ENCODE measurements around the gene PRODH. TPM values are rescaled to one million over a fixed set of nuclear protein-coding genes. Genes with fewer than 3 reads are reported as not detected.
"Not testable (repeated sequence)": the region's sequence is repeated elsewhere in the genome, so short reads cannot be mapped to it uniquely, and the experiment has no call there.

PRODH gene
- total RNA-seq, 1 donor from 2014 or later = 1.4 TPM

DNA sequence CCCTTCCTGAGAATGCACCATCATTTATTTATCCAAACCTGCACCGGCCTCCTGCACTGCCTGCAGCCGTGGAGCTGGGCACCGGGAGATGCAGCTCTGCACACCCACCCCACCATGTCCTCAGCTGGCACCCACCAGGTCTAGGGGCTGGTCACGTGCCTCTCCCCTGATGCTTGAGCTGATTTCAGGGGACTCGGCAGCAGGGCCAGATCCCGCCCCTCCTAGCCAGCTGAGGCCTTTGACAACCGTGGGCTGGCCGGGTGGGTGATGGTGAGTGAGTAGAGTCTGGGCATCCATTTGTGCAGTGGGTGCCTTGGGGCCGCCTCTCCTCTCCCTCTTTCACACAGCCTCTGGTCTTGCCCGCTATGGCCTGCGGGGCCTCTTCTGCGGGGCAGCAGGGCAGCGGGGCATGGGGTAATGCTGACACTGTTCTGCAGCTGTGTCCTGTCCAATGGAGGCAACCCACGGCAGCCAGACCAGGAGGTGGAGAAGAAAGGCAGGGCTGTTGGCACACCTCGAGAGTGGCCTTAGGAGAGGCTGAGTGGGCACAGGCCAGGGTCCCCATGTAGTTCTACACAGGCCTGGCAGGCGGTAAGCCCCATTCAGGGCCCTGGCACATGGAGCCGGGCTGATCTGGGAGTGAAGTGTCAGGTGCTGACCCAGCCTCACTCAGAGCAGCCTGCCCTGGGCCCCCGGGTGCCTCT, 38.5 kb upstream of the PRODH start:
- no peak overlapping the region for H3K4me3 ChIP-seq
- H3K27me3 ChIP-seq = peaks cover 4% of the 10 kb centered on the region
- TF ChIP-seq, protein P1, sequence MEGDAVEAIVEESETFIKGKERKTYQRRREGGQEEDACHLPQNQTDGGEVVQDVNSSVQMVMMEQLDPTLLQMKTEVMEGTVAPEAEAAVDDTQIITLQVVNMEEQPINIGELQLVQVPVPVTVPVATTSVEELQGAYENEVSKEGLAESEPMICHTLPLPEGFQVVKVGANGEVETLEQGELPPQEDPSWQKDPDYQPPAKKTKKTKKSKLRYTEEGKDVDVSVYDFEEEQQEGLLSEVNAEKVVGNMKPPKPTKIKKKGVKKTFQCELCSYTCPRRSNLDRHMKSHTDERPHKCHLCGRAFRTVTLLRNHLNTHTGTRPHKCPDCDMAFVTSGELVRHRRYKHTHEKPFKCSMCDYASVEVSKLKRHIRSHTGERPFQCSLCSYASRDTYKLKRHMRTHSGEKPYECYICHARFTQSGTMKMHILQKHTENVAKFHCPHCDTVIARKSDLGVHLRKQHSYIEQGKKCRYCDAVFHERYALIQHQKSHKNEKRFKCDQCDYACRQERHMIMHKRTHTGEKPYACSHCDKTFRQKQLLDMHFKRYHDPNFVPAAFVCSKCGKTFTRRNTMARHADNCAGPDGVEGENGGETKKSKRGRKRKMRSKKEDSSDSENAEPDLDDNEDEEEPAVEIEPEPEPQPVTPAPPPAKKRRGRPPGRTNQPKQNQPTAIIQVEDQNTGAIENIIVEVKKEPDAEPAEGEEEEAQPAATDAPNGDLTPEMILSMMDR (IDR thresholded peaks at IDR 0.05) = no peak
- H3K9me3 ChIP-seq = no peaks in the 10 kb centered on the region
- intact Hi-C loops (cut with DNase I) = no loop called here
- no peaks in the 10 kb centered on the region for H3K4me1 ChIP-seq
- no peak overlapping the region for H3K27ac ChIP-seq
- H3K36me3 ChIP-seq = no peaks in the 10 kb centered on the region
- DNase-seq (ENCODE audit: low spot score in 2 of 2) = no peak

DNA sequence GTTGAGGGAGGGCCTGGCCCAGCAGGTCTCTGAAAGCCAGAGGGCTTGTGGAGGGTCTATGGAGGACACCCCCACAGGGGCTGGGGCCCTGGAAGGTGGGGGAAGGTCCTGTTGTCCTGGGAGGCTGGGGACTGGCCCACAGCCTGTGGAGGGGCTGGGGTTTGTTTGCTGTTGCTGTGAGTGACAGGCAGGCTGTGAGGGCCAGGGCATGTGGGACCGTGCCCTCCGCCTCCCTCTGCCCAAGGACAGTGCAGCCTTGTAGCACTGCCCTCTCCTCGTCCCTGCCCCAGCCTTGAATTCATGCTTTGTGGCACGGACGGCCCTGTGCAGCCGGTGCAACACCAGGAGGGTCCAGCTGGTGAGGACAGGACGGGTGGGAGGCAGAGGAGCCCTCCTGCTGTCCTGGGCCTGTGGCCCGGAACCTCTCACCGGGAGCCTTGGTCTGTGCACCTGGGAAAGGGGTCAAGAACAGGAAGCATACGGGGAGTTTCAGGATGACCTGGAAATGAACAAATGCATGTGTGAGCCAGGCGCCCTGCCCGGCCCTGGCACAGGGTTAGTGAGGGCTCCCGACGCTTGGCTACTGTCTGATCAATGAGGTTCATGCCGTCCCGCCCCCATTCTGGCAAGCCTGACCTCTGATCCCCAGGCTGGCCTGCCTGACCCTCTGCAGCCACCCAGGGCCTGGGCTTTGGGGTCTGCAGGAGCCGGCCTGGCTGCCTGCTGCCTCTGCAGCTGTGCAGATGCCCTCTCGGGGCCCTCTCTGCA, 37.4 kb upstream of the PRODH start:
- no peak overlapping the region for H3K27ac ChIP-seq
- TF ChIP-seq, protein P1 (IDR thresholded peaks at IDR 0.05) = no peak
- H3K4me1 ChIP-seq = no peaks in the 10 kb centered on the region

DNA sequence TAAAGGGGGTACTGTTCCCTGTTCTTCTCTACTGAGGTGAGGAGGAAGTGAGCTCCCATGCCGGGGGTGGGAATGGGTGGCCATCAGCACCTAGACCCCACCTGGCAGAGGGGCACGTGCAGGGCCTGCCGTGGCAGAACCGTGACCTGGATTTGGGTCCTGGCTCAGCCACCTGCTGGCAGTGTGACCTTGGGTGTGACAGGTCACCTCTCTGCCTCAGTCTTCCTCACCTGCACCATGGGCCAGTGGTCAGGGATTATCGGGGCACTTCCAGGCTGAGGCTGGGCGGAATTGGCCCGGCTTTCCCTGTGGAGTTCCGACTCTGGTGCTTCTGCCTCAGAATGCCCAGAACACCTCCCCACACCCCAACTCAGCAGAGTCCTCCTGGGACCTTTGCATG, 36.5 kb upstream of the PRODH start:
- H3K4me3 ChIP-seq; H3K4me1 ChIP-seq; H3K27ac ChIP-seq; H3K36me3 ChIP-seq; H3K27me3 ChIP-seq; intact Hi-C loops (cut with DNase I); DNase-seq (ENCODE audit: low spot score in 2 of 2); H3K9me3 ChIP-seq: not testable (repeated sequence)

More for the DNA sequence above, 37.4 kb upstream of the PRODH start:
- Histone ChIP-seq H3K9me3 (no peaks in the 10 kb centered on the region), H3K36me3 (no peaks in the 10 kb centered on the region), H3K27me3 (peaks cover 4% of the 10 kb centered on the region), H3K4me3 (no peak overlapping the region)
- DNase-seq (ENCODE audit: low spot score in 2 of 2) = no peak
- intact Hi-C loops (cut with DNase I) = no loop called here

DNA sequence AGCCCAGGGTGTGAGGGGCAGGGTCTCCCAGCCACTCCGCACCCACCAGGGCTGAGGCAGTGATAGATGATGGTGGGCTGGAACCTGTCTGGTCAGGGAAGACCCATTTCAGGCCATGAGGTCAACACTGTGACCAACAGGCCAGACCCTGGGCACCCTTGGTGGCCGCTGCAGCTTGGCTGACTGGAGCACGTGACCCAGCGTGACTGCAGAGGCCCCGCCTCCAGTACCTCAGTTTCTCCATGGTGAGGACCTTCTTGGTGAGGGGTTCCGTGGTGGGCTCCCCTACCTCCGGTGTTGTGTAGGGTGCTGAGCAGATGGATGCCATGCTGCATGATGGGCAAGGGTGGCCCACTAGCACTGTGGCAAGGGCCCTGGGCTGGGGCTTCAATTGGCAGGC, 35.9 kb upstream of the PRODH start:
- H3K4me3 ChIP-seq = not testable (repeated sequence)

DNA sequence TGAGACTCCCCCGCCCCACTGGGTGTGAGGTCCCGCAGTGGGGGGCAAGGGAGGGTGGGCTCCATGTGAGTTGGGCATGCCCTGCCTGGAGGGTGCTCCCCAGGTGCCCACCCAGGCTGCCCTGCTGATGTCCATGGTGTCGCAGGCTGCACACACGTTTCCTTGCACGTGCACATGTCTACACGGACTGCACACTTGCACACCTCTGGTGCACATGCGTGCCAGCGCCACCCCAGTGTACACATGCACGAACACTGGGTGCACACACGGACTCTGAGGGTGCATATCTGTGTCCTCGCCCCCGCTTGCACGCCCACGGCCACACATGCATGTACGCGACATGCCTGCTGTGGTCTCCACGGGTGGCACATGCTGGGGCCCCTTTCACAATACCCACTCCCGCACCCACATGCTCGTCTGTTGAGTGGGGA, 35.2 kb upstream of the PRODH start:
- H3K9me3 ChIP-seq = no peaks in the 10 kb centered on the region
- H3K36me3 ChIP-seq = no peaks in the 10 kb centered on the region
- intact Hi-C loops (cut with DNase I) = no loop called here
- TF ChIP-seq, protein P1 (IDR thresholded peaks at IDR 0.05) = no peak
- DNase-seq (ENCODE audit: low spot score in 2 of 2) = no peak
- no peaks in the 10 kb centered on the region for H3K4me1 ChIP-seq
- H3K27ac ChIP-seq = no peak overlapping the region
- no peak overlapping the region for H3K4me3 ChIP-seq
- H3K27me3 ChIP-seq = peaks cover 4% of the 10 kb centered on the region

More for the DNA sequence above, 35.9 kb upstream of the PRODH start:
- DNase-seq (ENCODE audit: low spot score in 2 of 2); intact Hi-C loops (cut with DNase I); H3K36me3 ChIP-seq; H3K9me3 ChIP-seq; H3K4me1 ChIP-seq; H3K27me3 ChIP-seq; H3K27ac ChIP-seq: not testable (repeated sequence)

DNA sequence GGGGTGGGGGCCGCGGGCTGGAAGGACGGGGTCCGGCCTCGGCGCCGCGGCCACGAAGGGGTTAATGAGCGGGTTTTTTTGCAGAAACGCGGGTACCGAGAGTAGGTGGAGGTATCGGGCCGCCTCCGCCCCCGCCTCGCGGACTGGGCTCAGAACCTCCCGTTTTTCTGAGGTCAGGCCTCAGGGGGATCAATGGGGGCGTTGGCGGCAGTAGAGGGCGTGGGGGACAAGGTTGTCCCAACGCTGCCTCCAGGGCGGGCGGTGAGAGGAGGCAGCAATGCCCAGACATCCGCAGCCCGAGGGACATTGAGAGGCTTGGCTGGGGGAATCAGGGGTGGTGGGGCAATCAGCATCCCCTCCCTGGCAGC, 34.8 kb upstream of the PRODH start:
- intact Hi-C loops (cut with DNase I) = no loop called here
- DNase-seq (ENCODE audit: low spot score in 2 of 2) = no peak
- Histone ChIP-seq H3K4me3 (peak overlapping the region; percentile 38 to 62), H3K36me3 (no peaks in the 10 kb centered on the region), H3K27ac (no peak overlapping the region), H3K9me3 (no peaks in the 10 kb centered on the region), H3K27me3 (peaks cover 4% of the 10 kb centered on the region), H3K4me1 (no peaks in the 10 kb centered on the region)
- TF ChIP-seq, protein P1 (IDR thresholded peaks at IDR 0.05) = no peak
